OCI-LY7 (cell line): ENCODE measurements around the gene RNF220. TPM values are rescaled to one million over a fixed set of nuclear protein-coding genes. Genes with fewer than 3 reads are reported as not detected.

Experiments
- BruUV-seq: library from RNA; stranded (reverse); fragments of 400-500 nt; replicated peaks from 2 replicates; lab custom pipeline; 2021; lab: Mats Ljungman, UMichigan
- CTCF ChIA-PET: fragments of 300-600 bp; sonication (Branson Sonifier 250); formaldehyde crosslinking; loops from one replicate; lab custom pipeline; 2022; ENCODE audit warnings: antibody characterized with exemption; ENCODE audit not compliant: unreplicated experiment; lab: Charles Lee
- POLR2A ChIA-PET: fragments of 300-600 bp; sonication (Branson Sonifier 250); formaldehyde crosslinking; loops from one replicate; lab custom pipeline; 2022; ENCODE audit warnings: antibody characterized with exemption; lab: Charles Lee
- DNase-seq: peaks from one replicate; pipeline ENCODE4 v3.0.0-alpha.2; 2015; ENCODE audit warnings: low spot score
- H2AFZ ChIP-seq: fragments of 200-600 bp; sonication (generic), shearing (Covaris generic); 2 replicates; pipeline ENCODE4 v1.6.1; 2014; ENCODE audit warnings: mild to moderate bottlenecking, antibody characterized with exemption, low read length, moderate library complexity
- H3K27ac ChIP-seq: fragments of 200-600 bp; sonication (generic); 2 replicates; pipeline ENCODE4 v1.5.1; 2014; ENCODE audit warnings: mixed run types, low read depth, mild to moderate bottlenecking, moderate library complexity, low read length, inconsistent platforms; ENCODE audit not compliant: poor library complexity, severe bottlenecking
- H3K36me3 ChIP-seq: fragments of 200-600 bp; sonication (generic); 2 replicates; pipeline ENCODE4 v1.6.1; 2014; ENCODE audit warnings: mild to moderate bottlenecking, antibody characterized with exemption, low read length, moderate library complexity, mixed read lengths; ENCODE audit not compliant: insufficient read depth
- H3K4me1 ChIP-seq: fragments of 200-600 bp; sonication (generic); 2 replicates; pipeline ENCODE4 v1.5.1; 2014; ENCODE audit warnings: mild to moderate bottlenecking, low read length; ENCODE audit not compliant: insufficient read depth, poor library complexity, severe bottlenecking
- H3K4me2 ChIP-seq: fragments of 200-600 bp; sonication (generic); 2 replicates; pipeline ENCODE4 v1.6.1; 2014; ENCODE audit warnings: mild to moderate bottlenecking, low read length
- H3K4me3 ChIP-seq: fragments of 200-600 bp; sonication (generic); 2 replicates; pipeline ENCODE4 v1.5.1; 2014; ENCODE audit warnings: mild to moderate bottlenecking, low read depth, low read length; ENCODE audit not compliant: poor library complexity, severe bottlenecking
- H3K79me2 ChIP-seq: fragments of 200-600 bp; sonication (generic); 2 replicates; pipeline ENCODE4 v1.6.1; 2016; ENCODE audit warnings: low read depth, mild to moderate bottlenecking, low read length, moderate library complexity, mixed read lengths; ENCODE audit not compliant: insufficient read depth
- H3K9me2 ChIP-seq: fragments of 200-600 bp; sonication (generic); 2 replicates; pipeline ENCODE4 v1.6.1; 2016; ENCODE audit warnings: mild to moderate bottlenecking, low read length, mixed read lengths; ENCODE audit not compliant: insufficient read depth
- H3K9me3 ChIP-seq: fragments of 200-600 bp; sonication (generic); 2 replicates; pipeline ENCODE4 v1.6.1; 2014; ENCODE audit warnings: mild to moderate bottlenecking, mixed run types, low read length, mixed read lengths
- H4K20me1 ChIP-seq: fragments of 200-600 bp; sonication (generic); 2 replicates; pipeline ENCODE4 v1.6.1; 2014; ENCODE audit warnings: mild to moderate bottlenecking, antibody characterized with exemption, low read length, moderate library complexity, mixed read lengths; ENCODE audit not compliant: insufficient read depth
- EZH2phosphoT487 ChIP-seq: fragments of 200-600 bp; sonication (generic); IDR thresholded peaks from 2 replicates; pipeline ENCODE4 v1.6.1; 2018; ENCODE audit warnings: low read depth, borderline replicate concordance, mild to moderate bottlenecking, mixed run types, antibody characterized with exemption, low read length, moderate library complexity, mixed read lengths
- intact Hi-C: fragments of 100-400 bp; cut with micrococcal nuclease; formaldehyde crosslinking; loops from one replicate; pipeline ENCODE4 v1.10.0; 2022; ENCODE audit not compliant: unreplicated experiment
- microRNA-seq: library from miRNA; unstranded; fragments of <30 nt; microRNA quantifications from one replicate; pipeline ENCODE4 v1.2.0, GENCODE V29; 2022; ENCODE audit warnings: borderline replicate concordance
- small RNA-seq: library from RNA; depleted of rRNA; stranded (forward); fragments of <200 nt; gene quantifications from one replicate; pipeline ENCODE3, GENCODE V24; 2014
- total RNA-seq, 2 experiments: library from RNA; depleted of rRNA in 1 of 2; stranded (reverse); fragments of >200 nt in 1 of 2; shearing (Covaris generic) in 1 of 2; gene quantifications; 2 replicates each; pipeline ENCODE4 v1.2.3, GENCODE V29; 2014 to 2022
- TF ChIP-seq, protein P1 (sequence below): fragments of 200-600 bp; sonication (generic); conservative IDR thresholded peaks from 2 replicates; pipeline ENCODE4 v1.5.1; 2014; ENCODE audit warnings: mild to moderate bottlenecking, antibody characterized with exemption, low read length, moderate library complexity, mixed read lengths

The RNF220 gene
- total RNA-seq, 2 experiments from 2014 or later = 82.3 to 85.5 TPM

DNA sequence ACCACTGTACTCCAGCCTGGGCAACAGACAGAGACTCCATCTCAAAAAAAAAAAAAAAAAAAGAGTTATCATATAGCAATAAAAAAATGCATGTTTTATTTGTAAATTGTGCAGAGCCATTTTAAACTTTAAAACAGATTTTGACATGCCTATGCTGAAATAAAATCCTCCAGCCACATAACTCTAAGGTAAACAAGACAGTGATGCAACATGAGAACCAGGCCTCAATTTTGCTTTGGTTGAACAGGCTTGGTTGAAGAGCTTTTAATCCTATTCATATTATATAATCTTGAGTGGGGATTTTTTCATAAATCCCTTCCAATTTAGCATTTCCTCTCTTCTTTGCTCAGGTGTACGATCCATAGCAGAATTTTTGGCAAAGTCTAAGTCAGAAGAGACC is 295.5 kb downstream of the RNF220 start:
- H3K4me3 ChIP-seq = no peak overlapping the region
- H3K79me2 ChIP-seq = no peaks in the 10 kb centered on the region
- no peak for DNase-seq
- H3K9me3 ChIP-seq = no peaks in the 10 kb centered on the region
- no peak for TF ChIP-seq EZH2phosphoT487
- TF ChIP-seq, protein P1, sequence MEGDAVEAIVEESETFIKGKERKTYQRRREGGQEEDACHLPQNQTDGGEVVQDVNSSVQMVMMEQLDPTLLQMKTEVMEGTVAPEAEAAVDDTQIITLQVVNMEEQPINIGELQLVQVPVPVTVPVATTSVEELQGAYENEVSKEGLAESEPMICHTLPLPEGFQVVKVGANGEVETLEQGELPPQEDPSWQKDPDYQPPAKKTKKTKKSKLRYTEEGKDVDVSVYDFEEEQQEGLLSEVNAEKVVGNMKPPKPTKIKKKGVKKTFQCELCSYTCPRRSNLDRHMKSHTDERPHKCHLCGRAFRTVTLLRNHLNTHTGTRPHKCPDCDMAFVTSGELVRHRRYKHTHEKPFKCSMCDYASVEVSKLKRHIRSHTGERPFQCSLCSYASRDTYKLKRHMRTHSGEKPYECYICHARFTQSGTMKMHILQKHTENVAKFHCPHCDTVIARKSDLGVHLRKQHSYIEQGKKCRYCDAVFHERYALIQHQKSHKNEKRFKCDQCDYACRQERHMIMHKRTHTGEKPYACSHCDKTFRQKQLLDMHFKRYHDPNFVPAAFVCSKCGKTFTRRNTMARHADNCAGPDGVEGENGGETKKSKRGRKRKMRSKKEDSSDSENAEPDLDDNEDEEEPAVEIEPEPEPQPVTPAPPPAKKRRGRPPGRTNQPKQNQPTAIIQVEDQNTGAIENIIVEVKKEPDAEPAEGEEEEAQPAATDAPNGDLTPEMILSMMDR = no peak
- intact Hi-C loops = no loop called here
- no peak overlapping the region for H2AFZ ChIP-seq
- H4K20me1 ChIP-seq = no peaks in the 10 kb centered on the region
- no peak overlapping the region for H3K4me2 ChIP-seq
- H3K9me2 ChIP-seq = no peaks in the 10 kb centered on the region
- peaks cover 31% of the 10 kb centered on the region for H3K4me1 ChIP-seq
- no peaks in the 10 kb centered on the region for H3K36me3 ChIP-seq
- POLR2A ChIA-PET = interaction anchor here (0.7 kb wide), 2 partner anchors 9 to 132 kb away, joined by 3 to 4 read pairs; no protein-coding TSS in a partner anchor
- no TSS peak for BruUV-seq
- CTCF ChIA-PET = no interaction called here
- no peak overlapping the region for H3K27ac ChIP-seq

DNA sequence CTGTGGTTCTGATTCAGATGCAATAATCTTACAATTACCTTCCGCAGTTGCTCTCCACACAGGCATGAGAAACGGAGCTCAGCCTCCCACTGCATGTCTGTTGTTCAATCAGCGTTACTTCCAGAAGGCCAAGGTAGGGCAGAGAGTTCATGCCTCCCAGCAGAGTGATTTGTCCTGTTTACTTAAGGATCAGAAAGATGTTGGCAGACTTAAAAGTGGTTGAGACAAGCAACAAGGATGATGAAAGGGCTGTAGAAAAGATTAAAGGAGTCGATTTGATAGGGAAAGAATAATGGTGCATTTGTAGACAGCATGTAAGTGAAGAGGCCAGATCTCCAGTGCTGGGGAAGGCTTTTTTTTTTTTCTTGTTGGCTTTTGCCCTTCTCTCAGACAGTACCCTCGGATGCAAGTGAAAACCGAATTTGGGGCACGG is 296.1 kb downstream of the RNF220 start:
- intact Hi-C loops = no loop called here
- Histone ChIP-seq H3K27ac (no peak overlapping the region), H3K9me2 (no peaks in the 10 kb centered on the region), H2AFZ (no peak overlapping the region), H3K79me2 (no peaks in the 10 kb centered on the region), H3K4me2 (no peak overlapping the region), H3K4me1 (peaks cover 25% of the 10 kb centered on the region), H3K36me3 (no peaks in the 10 kb centered on the region), H3K4me3 (no peak overlapping the region), H4K20me1 (no peaks in the 10 kb centered on the region), H3K9me3 (no peaks in the 10 kb centered on the region)
- ChIA-PET POLR2A (interaction anchor here (0.7 kb wide), 2 partner anchors 8 to 131 kb away, joined by 3 to 4 read pairs; no protein-coding TSS in a partner anchor), CTCF (no interaction called here)
- no peak for TF ChIP-seq EZH2phosphoT487
- TF ChIP-seq, protein P1 = no peak
- no peak for DNase-seq
- BruUV-seq = no TSS peak

Small RNA genes within 50 kb of the gene (microRNA-seq; reads per million reads assigned to microRNA genes)
- gene MIR5584 = not detected

Small RNA genes within 50 kb of the gene (small RNA-seq; reads per million reads assigned to genes)
- not detected for gene MIR5584
- gene RNU6-369P = not detected

Other genes with a start within 250 kb of the RNF220 start
- gene DMAP1, start 191.8 kb upstream of the RNF220 start, total RNA-seq (2014; rRNA removed; shearing (Covaris generic)) = 35.4 and 56.8 TPM in 2 replicates
- gene DMAP1, start 191.8 kb upstream of the RNF220 start, total RNA-seq (2022) = 53.0 and 55.9 TPM in 2 replicates
- gene ERI3, start 50.0 kb upstream of the RNF220 start, total RNA-seq (2014; rRNA removed; shearing (Covaris generic)) = 47.4 and 53.3 TPM in 2 replicates
- gene ERI3, start 50.0 kb upstream of the RNF220 start, total RNA-seq (2022) = 46.5 and 49.5 TPM in 2 replicates